ENCODE results near the gene SDK1.

SDK1 gene

GRCh38 chr7:3835109-3835508 lies 534.1 kb downstream of the SDK1 start:
- DNase-seq, result no peak

- no peak for DNase-seq
These were observed 535.8 kb downstream of the SDK1 start for GRCh38 chr7:3836855-3837254.

GRCh38 chr7:3844540-3845151 lies 543.6 kb downstream of the SDK1 start:
- DNase-seq, result no peak

- no peak for DNase-seq
These were observed 545.7 kb downstream of the SDK1 start for GRCh38 chr7:3846738-3847137.

- DNase-seq, result no peak
These were observed 546.3 kb downstream of the SDK1 start for GRCh38 chr7:3847336-3847735.

GRCh38 chr7:3859431-3859830 lies 558.4 kb downstream of the SDK1 start:
- no peak for DNase-seq

GRCh38 chr7:3860932-3861331 lies 559.9 kb downstream of the SDK1 start:
- no peak for DNase-seq

GRCh38 chr7:3861386-3861785 lies 560.3 kb downstream of the SDK1 start:
- DNase-seq, result no peak

- no peak for DNase-seq
These were observed 560.9 kb downstream of the SDK1 start for GRCh38 chr7:3861941-3862340.

GRCh38 chr7:3862774-3863173 lies 561.7 kb downstream of the SDK1 start:
- no peak for DNase-seq

- no peak for DNase-seq
These were observed 565.2 kb downstream of the SDK1 start for GRCh38 chr7:3866277-3866676.

GRCh38 chr7:3867863-3868262 lies 566.8 kb downstream of the SDK1 start:
- DNase-seq, result no peak

GRCh38 chr7:3879355-3880075 lies 578.5 kb downstream of the SDK1 start:
- DNase-seq, result no peak

GRCh38 chr7:3880228-3880987 lies 579.4 kb downstream of the SDK1 start:
- DNase-seq, result no peak

- DNase-seq, result no peak
These were observed 581.7 kb downstream of the SDK1 start for GRCh38 chr7:3882782-3883181.

- DNase-seq, result no peak
These were observed 583.5 kb downstream of the SDK1 start for GRCh38 chr7:3884543-3884942.

GRCh38 chr7:3887096-3887690 lies 586.1 kb downstream of the SDK1 start:
- DNase-seq, result no peak

- DNase-seq, result no peak
These were observed 587.0 kb downstream of the SDK1 start for GRCh38 chr7:3888096-3888495.

GRCh38 chr7:3892157-3892556 lies 591.1 kb downstream of the SDK1 start:
- DNase-seq, result no peak

GRCh38 chr7:3892686-3893085 lies 591.6 kb downstream of the SDK1 start:
- no peak for DNase-seq

- no peak for DNase-seq
These were observed 592.2 kb downstream of the SDK1 start for GRCh38 chr7:3893151-3893788.

GRCh38 chr7:3893789-3894153 lies 592.7 kb downstream of the SDK1 start:
- DNase-seq, result no peak

Measured in NCI-H2107 (cell line).